ENCODE data around the gene IFNA5.

- no peak for TF ChIP-seq POLR2A (IDR thresholded peaks at IDR 0.05; ENCODE audit: low read depth, low read length)
- no peak for TF ChIP-seq POLR2AphosphoS5 (IDR thresholded peaks at IDR 0.05; ENCODE audit: low read depth, low read length)
Measured at GRCh38 chr9:21322911-21323461, 17.9 kb upstream of the IFNA5 start.

Data from GM12892 (cell line).